Ureter (tissue), 1 donor: ENCODE measurements around the gene PHIP. TPM values are rescaled to one million over a fixed set of nuclear protein-coding genes. Genes with fewer than 3 reads are reported as not detected.

ENCODE experiments used
- DNase-seq: peaks from one replicate; pipeline ENCODE4 v3.0.0-alpha.2; 2020; ENCODE audit warnings: low spot score
- total RNA-seq: library from RNA; stranded (reverse); gene quantifications from one replicate; pipeline ENCODE4 v1.2.4, GENCODE V29; 2023
- donor health status: DM: yes; HTN: yes; CAD: no.

The PHIP gene
- total RNA-seq, 1 donor from 2014 or later: 44.8 TPM

DNA sequence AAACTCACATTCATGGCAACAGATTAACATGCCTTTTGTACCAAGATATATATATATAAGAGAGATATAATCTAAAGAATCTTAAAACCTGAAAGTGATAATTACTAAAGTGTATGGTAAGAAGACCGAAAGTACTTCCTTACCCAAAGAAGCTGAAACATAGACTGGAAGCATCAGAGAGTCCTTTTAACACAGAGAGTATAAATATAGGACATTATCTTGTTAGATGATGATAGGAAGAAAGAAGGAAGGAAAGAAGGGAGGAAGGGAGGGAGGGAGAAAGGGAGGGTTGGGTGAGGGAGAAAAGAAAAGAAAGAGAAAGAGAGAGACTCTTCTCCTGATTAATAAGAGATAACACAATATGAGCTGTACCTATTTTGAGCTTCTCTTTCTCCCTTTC is 68.2 kb downstream of the PHIP start:
- DNase-seq: no peak

DNA sequence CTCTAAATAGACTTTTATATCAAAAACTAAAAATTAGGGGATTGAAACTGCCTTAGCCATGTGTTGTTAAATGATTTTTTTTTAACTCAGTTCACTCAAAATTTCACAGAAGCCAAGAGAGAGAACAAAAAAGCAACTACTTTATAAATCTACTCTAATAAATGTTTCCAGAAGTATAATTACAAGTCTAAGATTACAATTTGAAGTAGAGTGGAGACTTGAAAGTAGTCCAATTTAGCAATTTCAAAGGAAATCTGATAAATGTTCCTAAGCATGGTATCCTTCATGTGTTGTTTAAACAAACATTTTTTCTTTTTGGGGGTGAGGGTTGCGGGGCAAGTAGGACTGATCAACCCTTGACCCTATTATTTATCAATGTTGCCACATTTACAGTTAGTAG is 72.6 kb downstream of the PHIP start:
- no peak for DNase-seq

DNA sequence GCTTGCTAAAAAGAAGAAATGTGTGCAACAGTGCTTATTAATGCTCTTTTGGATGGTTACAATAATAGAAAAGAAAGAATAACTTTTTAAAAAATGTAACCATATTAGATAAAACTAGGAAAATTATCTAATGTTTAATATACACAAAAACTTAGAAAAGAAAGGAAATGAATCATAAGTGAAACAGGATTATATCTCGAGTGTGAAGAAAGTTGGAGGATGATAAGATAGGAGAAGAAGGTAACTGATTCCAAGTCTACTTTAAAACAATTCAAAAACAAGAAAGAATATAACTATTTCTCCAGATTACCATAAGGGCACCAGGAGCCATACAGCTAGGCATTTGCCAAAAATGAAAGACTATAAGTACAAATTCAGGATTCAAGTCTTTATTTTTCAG is 73.0 kb downstream of the PHIP start:
- no peak for DNase-seq

DNA sequence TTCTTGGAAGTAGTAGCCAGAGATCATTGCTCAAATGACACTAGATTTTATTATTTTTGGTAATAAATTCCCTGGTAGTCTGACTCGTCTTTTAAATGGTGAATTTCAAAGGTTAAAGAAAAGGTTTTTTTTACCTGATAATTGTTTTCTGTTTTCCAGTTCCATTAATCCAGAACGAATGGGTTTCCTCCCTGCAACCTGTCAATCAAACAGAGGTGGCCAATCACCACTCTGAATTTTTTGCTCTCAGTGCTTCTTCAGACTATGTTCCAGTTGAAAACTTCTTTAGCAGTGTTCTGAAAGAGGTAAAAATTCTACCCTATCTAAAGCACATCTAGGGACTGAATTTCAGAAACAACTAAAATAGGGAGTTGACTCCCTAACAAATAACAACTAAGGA is 73.8 kb downstream of the PHIP start:
- no peak for DNase-seq

DNA sequence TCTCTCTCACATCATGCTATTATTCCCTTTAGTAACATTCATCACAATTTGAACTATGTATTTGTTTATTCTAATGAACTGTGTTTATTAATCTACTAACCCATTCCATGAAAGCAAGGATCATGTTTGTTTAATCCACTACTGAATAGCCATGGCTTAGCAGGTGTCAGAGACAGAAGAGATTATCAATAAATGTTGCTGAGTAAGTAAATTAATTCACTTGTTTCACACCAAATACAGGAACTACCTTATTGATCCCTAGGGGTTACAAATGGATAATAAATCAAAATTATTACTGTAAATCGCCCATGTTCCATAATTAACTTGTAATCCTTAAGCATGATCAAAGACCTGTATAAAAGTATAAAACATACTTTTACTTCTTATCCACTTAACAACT is 76.6 kb downstream of the PHIP start:
- DNase-seq: no peak

DNA sequence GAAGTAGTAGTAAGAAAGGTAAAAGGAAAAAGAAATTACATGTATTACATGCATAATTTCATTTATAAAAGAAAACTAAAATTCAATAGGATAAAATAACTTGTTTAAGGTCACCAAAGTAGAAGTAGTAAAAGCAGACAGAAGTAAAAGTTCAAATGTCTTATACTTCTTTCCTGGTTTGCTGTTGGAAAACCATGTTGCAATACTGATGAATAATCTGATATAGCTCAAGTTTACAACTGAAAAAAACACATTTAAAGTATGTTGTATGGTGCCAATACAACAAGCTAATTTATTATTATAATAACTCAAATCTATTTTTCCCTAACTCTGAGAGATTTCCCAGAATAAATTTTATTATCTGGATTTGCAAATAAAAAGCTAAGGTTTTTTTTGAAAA is 78.3 kb downstream of the PHIP start:
- DNase-seq: no peak

DNA sequence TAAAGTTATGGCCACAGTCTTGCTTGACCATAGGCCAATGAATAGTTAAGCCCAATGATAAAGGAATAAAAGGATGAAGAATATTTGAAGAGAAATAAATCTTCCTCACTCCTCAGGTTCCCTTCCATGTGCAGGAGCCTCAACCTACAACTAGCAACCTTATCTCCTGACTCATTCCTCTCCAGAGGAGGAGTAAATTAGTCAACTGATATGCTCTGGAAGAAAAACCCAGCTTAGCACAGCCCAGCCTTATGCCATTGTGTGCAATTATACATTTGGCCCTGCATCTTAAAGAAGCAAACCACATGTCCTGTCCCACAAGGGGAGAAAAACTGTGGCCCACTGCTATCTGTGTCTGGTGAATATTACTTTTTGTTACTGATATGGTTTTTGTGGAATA is 82.1 kb downstream of the PHIP start:
- no peak for DNase-seq

DNA sequence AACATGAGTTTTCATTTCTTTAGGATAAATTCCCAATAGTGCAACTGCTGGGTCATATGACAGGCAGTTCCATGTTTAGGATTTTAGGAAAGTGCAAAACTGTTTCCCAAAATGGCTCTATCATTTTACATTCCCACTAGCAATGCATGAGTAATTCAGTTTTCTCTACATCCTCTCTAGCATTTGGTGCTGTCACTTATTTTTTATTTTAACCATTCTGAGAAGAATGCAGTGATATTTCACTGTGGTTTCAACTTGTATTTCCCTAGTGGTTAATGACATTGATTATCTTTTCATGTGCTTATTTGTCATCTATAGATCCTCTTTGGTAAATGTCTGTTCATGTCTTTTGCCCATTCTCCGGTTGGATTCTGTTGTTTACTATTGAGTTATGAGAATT is 82.7 kb downstream of the PHIP start:
- DNase-seq: no peak

DNA sequence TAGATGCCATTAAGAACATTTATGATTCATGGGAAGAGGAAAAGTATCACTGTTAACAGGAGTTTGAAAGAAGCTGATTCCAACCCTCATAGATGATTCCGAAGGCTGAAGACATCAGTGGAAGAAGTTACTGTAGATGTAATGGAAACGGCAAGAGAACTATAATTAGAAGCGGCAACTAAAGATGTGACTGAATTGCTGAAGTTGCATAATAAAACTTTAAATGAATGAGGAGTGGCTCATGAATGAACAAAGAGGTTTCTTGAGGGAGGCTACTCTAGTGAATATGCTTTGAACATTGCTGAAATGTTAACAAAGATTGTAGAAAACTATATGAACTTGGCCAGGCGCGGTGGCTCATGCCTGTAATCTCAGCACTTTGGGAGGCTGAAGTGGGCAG is 84.1 kb downstream of the PHIP start:
- no peak for DNase-seq

DNA sequence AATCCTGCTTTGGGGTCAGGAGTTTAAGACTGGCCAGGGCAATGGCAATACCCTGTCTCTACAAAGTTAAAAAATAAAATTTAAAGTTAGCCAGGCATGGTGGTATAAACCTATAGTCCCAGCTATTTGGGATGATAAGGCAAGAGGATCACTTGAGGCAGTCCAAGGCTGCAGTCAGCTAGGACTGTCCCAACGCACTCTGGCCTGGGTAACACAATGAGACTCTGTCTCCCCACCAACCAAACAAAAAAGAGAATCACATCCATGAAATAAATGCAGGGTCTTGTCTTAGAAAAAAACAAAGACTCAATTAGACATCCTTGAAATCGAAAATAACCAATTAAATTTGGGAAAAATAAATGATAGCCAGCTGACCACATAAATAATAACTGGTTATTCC is 88.9 kb downstream of the PHIP start:
- no peak for DNase-seq

DNA sequence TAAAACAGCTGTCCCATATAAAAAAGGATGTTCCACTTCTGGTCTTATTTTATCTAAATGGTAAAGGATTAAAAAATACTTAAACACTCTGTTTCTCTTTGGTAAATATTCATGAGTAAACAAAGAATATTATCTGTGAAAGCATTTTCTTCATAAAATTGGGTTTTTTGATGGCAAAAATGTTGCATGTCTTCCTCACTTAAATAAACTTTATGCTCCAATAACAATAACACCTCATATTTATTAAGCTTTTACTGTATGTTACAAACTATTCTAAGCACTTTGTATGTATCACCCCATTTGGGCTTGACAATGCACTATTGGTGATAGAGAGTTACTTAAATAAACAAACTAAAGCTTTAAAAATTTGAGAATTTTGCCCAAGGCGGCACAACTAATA is 91.9 kb downstream of the PHIP start:
- DNase-seq: no peak

DNA sequence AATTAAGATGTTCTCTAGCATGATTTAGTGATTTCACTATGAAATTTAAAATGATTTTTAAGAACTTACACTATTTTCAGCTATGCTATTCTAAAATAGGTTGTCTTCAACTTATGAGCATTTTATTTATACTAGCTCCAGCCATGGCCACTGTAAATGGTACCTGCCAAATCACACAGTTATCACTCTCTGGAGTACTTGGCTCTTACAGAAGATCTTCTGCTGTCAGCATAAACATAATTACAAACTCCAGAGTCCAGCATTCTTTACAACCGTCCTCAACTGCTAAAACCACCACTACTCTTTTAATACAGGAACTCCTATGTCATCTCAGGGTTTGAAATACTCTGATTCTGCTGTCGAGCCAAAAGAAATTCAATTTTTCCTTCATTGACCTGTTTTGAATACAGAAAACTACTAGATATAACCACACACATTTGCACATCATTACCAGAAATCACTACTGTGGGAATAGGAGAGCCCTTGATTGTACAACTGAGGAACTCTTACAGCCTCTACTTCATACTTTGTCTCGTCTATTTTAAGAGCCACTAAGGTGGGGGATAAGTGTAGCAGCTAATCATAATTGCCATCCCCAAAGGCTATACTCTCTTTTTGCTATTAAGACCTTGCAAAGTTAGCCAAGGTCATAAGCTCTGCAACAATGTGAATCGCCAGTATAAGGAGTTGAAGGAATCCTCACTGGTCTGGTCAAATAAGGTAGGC is 93.7 kb downstream of the PHIP start:
- DNase-seq: no peak

DNA sequence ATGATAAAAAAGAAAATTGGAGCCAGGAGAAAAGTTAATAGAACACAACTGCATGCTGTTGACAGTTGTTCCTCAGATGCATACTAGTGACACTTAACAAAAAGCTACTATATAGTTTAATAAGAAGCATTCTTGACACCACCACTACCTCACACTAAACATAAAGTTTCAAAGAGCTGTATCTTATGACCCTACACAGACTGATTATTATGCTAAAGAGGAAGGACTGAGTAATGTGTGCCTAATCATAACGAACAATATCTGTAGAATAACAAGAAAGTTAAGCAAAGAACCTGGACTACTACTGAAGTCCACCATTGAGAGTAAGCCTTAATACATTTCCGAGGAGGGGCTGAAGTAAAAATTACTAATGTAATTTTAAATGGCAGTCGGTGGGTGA is 110.9 kb downstream of the PHIP start:
- DNase-seq: no peak

DNA sequence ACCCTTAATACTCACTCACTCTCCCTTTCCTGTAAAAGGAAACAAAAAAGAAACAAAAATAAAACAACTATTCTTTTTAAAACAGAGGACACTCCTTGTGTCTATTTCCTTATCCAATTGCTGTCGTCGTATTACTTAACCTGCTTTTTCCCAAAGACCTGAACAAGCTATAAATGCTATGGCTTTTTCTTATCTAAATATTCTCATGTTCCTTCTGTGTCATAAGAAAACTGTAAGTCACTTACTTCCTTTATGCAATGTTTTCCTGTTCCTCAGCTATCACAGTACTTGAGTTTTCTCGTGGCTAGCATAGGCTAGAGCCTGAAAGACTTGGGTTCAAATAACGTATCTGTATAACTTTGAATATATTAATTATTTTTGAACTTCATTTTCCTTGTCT is 111.5 kb downstream of the PHIP start:
- DNase-seq: no peak

DNA sequence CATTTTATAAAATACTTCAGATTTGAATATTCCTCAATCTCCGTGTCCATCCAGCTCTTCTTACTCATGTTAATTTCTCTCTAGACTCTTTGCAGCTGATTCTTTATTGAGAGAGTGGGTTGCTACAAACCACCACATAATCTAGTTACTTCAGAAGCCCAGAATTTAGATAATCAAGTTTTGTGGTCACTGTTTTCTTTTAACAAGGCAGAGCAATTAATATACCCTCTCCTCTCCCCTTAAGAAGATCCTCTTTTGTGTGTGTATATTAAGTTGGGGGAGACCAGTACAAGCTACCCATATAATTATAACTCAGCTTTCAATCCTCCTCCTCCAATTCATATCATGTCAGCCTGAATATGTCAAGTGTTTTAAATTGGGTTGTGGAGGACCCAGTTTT is 115.6 kb downstream of the PHIP start:
- DNase-seq: no peak

DNA sequence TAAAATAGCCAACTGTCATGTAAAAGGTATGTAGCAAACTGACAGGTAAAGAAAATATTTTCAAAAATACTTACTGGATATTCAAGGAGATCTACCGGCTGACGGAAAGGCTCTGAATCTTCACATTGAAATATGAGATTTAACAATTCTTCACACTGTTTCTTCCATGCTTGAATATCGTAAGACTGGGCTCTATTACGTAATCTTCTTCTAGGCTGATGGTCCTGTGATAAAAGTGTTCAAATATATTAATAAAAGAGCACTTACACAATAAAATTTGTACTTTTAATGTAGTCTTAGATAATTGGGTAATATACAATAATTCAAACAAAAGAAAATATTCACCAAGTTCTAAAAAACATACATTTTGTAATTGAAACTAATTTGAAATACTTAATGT is 123.3 kb downstream of the PHIP start:
- no peak for DNase-seq

DNA sequence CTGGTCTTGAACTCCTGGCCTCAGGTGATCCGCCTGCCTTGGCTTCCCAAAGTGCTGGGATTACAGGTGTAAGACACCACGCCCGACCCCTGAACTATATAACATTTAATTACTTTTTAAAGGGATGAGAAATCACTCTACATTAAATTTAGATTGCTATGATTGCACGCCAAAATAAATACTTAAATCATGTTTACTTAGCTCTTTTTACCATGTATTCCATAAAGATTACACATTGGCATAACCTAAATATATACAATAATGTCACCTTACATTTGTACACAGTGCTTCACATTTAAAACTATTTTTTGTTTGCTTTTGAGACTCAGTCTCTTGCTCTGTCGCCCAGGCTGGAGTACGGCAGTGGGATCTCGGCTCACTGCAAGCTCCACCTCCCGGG is 124.3 kb downstream of the PHIP start:
- DNase-seq: no peak

DNA sequence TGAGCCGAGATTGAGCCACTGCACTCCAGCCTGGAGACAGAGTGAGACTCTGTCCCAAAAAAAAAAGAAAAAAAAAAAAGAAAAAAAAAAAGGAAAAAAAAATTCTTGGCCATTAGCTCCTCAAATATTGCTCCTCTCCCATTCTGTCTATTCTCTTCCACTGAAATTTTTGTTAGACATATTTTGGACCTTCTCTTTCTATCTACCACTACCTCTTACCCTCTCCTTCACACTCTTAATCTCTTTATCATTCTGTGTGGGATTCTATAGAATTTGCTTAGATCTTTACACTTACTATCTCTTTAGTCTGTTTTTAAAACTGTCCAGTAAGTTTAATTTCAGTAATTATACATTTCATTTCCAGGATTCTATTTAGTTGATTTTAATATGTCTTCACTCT is 125.7 kb downstream of the PHIP start:
- no peak for DNase-seq

DNA sequence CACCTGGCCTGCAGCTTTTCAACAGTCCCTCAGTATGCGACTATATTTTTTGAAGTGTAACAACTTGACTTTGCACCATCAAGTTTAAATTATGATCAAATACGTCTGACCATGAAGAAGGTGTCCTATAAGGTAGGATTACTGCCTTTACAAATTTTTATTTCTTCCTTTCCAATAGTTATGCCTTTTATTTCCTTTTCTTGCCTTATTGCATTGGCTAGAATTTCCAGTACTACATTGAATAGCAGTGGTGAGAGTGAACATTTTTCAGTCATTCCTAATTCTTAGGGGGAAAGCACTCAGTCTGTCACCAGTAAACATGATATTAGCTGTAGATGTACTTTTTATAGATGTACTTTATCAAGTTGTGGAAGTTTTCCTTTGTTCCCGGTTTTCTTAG is 129.3 kb downstream of the PHIP start:
- no peak for DNase-seq

DNA sequence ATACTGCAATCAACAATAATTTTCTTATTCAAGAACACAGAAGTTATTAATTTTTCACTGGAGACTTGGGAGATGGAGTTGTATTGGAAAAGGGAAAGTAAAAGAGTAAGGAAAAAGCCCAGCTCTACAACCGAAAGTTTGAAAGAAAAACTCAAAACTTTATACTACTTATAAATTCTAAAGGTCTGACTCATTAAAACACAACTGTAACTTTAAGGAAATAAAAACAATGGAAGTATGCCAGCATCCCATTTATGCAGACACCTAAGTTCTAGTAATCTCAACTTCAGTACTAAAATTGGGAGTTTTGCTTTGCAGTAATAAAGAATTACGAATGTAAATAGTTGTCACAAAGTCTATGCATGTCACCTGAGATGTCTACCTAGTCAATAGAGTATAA is 130.1 kb downstream of the PHIP start:
- DNase-seq: no peak

DNA sequence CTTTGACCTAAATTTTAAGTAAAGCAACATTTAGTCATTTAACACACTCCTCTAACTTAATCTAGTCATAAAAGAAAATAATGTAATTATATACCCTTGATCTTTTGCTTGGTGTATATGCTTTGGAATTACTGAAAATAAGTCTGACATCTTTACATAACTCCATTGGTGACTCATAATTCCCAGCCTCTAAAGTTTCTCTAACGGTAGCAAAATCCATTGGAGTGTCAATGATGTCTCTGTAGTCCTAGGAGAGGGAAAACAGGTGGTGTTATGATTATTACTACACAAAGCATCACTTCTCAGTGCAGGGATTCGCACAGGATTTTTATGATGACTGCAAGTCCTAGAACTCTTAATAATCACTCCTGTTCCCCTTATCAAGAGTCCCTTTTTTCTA is 130.5 kb downstream of the PHIP start:
- DNase-seq: no peak

DNA sequence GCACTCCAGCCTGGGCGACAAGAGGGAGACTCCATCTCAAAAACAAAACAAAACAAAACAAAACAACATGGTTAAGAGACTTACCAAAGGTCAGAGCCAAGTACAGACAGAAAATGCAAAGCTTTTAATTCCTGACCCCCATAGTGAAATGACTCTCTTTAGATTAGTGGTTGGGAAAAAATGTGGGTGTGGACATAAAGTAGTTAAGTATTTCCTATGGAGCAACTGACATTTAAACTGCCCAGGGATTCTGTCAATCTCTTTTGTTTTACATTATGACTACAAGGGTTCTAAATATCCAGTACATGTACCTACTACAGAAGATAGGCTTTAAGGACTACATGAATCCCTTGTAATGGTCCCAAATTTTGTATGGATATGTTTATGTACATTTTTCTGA is 135.6 kb downstream of the PHIP start:
- no peak for DNase-seq

DNA sequence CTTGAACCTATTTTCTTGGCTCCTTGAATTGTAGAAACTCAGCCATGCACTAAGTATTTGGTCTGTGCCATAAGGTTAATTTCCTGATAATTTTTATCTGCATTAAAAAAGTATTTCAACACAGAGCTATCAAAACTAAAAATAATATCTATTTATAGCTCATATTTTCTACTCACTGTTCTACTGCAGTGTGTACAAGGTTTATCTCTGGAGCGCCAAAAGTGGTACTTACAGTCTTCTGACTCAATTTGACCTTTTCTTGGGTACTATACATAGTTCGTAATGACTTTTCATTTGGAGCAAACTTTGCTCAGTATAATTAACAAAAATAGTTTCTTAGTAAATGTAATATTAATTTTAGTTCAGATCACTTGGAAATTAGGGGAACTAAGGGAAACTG is 141.5 kb downstream of the PHIP start:
- DNase-seq: no peak

DNA sequence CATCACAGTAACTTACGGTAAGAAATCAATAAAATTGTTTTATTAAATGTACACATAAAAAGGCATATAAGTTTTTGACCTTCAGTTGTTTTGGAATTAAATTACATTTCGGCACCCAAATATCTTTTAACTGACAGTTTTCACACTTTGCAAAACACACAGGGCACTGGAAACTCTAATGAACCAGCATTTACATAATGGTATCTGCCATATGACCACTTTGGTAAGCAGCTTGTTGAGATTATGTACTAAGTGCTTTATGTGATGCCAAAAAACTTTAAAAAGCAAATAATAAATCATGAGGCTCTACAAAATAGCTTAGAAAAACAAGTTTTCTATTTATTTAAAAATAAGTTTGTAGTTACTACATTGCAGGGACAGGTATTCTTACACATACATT is 142.5 kb downstream of the PHIP start:
- no peak for DNase-seq

DNA sequence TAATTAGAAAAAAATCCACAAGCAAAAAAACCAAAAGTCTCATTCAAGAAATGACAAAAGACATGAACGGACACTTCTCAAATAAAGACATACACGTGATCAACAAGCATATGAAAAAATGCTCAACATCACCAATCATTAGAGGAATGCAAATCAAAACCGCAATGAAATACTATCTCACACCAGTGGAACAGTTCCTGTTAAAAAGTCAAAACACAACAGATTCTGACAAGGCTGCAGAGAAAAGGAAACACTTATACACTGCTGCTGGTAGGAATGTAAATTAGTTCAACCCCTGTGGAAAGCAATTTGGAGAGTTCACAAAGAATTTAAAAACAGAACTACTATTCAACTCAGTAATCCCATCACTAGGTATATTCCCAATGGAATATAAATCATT is 152.7 kb downstream of the PHIP start:
- DNase-seq: no peak
